BLaER1 treated with 17β-estradiol and CSF1 and Interleukin-3, amounts not matched to agents 10 nM and 100 nM (cell line): ENCODE results near the gene PAK2.

Experiments used
- H3K27ac ChIP-seq, 11 experiments: shearing (Covaris generic); formaldehyde crosslinking; 2 replicates each; pipeline ENCODE4 v1.8.1; 2022
- H3K27me3 ChIP-seq, 11 experiments: shearing (Covaris generic); formaldehyde crosslinking; 2 replicates each; pipeline ENCODE4 v1.8.1; 2022
- H3K36me3 ChIP-seq, 11 experiments: shearing (Covaris generic); formaldehyde crosslinking; 2 replicates each; pipeline ENCODE4 v1.8.1; 2022
- H3K4me1 ChIP-seq, 10 experiments: shearing (Covaris generic); formaldehyde crosslinking; 2 replicates each; pipeline ENCODE4 v1.8.1; 2022
- H3K4me2 ChIP-seq, 11 experiments: shearing (Covaris generic); formaldehyde crosslinking; 2 replicates each; pipeline ENCODE4 v1.8.1; 2022
- H3K4me3 ChIP-seq, 10 experiments: shearing (Covaris generic); formaldehyde crosslinking; 2 replicates each; pipeline ENCODE4 v1.8.1; 2022
- H3K9ac ChIP-seq, 11 experiments: shearing (Covaris generic); formaldehyde crosslinking; 2 replicates each; pipeline ENCODE4 v1.8.1; 2022
- H3K9me3 ChIP-seq, 11 experiments: shearing (Covaris generic); formaldehyde crosslinking; replicated peaks in 1 of 11; 2 replicates each; pipeline ENCODE4 v1.8.1; 2022
- H4K20me1 ChIP-seq, 11 experiments: shearing (Covaris generic); formaldehyde crosslinking; 2 replicates each; pipeline ENCODE4 v1.8.1; 2022
- Cebpa-rat ChIP-seq, 11 experiments: shearing (Covaris generic); IDR thresholded peaks; 2 replicates each; pipeline ENCODE4 v1.8.1; 2022

PAK2 gene

DNA sequence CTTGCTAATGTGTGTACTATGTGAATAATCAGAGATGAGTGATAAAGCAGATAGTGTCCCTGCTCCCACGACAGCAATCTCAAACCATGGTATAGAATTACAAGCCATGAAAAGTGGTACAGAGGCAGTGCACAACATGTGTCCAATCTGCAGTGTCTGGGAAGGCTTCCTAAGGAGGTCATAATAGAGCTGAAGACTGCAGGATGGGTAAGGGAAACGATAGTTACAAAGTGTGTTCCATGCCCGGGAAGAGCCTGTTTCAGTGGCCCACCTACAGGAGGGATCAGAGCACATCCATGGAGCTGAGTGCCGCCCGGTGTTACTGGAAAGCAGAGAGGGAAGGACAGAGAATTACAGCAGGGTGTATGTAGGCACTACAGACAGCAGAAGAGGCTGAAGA, 48.9 kb downstream of the PAK2 start:
- Histone ChIP-seq H4K20me1 (peaks cover 8 to 93% (median 44%) of the 10 kb centered on the region in 11 experiments; a peak in 17 of 22 replicates), H3K4me2 (no peak overlapping the region), H3K4me3 (no peak overlapping the region), H3K4me1 (peaks cover 0 to 39% (median 0%) of the 10 kb centered on the region in 10 experiments; a peak in 5 of 20 replicates), H3K36me3 (peaks cover 90 to 95% (median 94%) of the 10 kb centered on the region in 11 experiments), H3K27ac (no peak overlapping the region), H3K9me3 (peaks cover 0 to 94% (median 90%) of the 10 kb centered on the region in 11 experiments; a peak in 19 of 22 replicates), H3K27me3 (0 out of 22 replicates have a peak, but pooled peaks cover 0 to 3% (median 0%) of the 10 kb centered on the region in 11 experiments), H3K9ac (no peak overlapping the region)
- TF ChIP-seq Cebpa-rat (IDR thresholded peaks at IDR 0.05) = no peak

DNA sequence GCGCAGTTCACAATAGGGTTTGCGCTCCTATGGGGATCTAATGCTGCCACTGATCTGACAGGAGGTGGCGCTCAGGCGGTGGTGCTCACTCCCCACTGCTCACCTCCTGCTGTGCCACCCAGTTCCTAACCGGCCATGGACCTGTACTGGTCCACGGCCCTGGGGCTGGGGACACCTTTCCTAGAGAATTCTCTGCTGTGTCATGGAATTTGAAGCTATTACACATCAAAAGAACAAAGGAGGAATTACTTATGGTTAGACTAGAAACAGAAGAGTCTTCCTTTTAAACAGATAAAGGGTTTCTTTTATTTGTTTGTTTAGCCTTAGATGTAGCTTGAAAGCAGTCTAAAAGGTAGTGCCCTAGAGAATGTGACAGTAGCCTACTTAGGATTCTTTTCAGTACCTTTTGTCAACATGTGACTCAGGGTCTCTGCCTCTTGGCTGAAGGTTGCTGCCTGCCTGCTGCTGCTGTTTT, 50.3 kb downstream of the PAK2 start:
- H4K20me1 ChIP-seq = peaks cover 8 to 100% (median 49%) of the 10 kb centered on the region in 11 experiments; a peak in 17 of 22 replicates
- peaks cover 0 to 100% (median 97%) of the 10 kb centered on the region in 11 experiments; a peak in 19 of 22 replicates for H3K9me3 ChIP-seq
- no peak overlapping the region; a peak in 1 of 22 replicates for H3K27ac ChIP-seq
- no peak for TF ChIP-seq Cebpa-rat (IDR thresholded peaks at IDR 0.05)
- H3K4me3 ChIP-seq = peak overlapping the region in 6 of 10 experiments; percentile 13 to 40 (median 26); a peak in 6 of 20 replicates
- peaks cover 94 to 100% (median 100%) of the 10 kb centered on the region in 11 experiments for H3K36me3 ChIP-seq
- peaks cover 0 to 47% (median 0%) of the 10 kb centered on the region in 10 experiments; a peak in 5 of 20 replicates for H3K4me1 ChIP-seq
- H3K9ac ChIP-seq = no peak overlapping the region
- no peak overlapping the region; a peak in 1 of 22 replicates for H3K4me2 ChIP-seq
- H3K27me3 ChIP-seq = 0 out of 22 replicates have a peak, but pooled peaks cover 0 to 3% (median 0%) of the 10 kb centered on the region in 11 experiments

DNA sequence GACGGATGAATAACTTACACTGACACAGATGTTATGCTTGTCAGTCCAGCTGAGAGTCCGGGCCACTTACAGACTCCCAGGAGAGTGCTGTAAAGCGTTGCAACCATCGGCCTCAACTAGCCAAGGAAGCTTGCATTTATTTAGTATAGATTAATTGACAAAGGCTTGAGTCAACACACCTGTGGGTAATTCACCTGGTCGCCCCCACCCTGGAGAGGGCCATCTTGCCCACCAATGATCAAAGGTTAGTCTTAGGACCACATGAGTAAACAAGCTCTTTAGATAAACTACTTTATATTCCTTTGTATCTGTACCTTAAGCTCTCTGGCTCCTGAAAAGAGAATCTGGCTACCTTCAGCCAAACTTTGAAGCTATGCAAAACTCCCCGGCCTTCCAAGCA, 51.0 kb downstream of the PAK2 start:
- Histone ChIP-seq H3K27me3 (0 out of 22 replicates have a peak, but pooled peaks cover 0 to 3% (median 0%) of the 10 kb centered on the region in 11 experiments), H3K9me3 (peaks cover 0 to 100% (median 94%) of the 10 kb centered on the region in 11 experiments; a peak in 19 of 22 replicates), H3K36me3 (peaks cover 94 to 100% (median 100%) of the 10 kb centered on the region in 11 experiments), H3K9ac (no peak overlapping the region), H3K4me3 (peak overlapping the region in 1 of 10 experiments; percentile 13; a peak in 2 of 20 replicates), H3K27ac (no peak overlapping the region), H4K20me1 (peaks cover 8 to 100% (median 43%) of the 10 kb centered on the region in 11 experiments; a peak in 17 of 22 replicates), H3K4me2 (peak overlapping the region in 1 of 11 experiments; percentile 12; a peak in 1 of 22 replicates), H3K4me1 (peaks cover 0 to 47% (median 0%) of the 10 kb centered on the region in 10 experiments; a peak in 5 of 20 replicates)
- TF ChIP-seq Cebpa-rat (IDR thresholded peaks at IDR 0.05) = no peak

DNA sequence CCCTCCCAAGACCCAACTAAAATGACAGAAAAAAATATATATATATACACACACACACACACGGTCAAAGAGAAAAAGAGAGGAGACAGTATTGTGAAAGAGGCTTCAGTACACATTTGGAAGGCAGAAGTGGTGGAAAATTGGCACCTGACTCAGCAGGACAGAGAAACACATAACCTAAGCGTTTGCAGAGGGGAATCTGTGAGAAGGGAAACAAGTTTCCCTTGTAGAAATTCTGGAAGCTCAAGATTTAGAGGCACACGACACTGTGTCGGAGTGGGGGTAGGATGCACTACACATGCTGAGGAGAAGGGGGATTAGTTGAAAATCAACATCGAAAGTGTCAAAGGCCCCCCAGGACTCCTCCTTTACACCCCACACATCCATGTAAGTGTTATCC, 53.1 kb downstream of the PAK2 start:
- no peak for TF ChIP-seq Cebpa-rat (IDR thresholded peaks at IDR 0.05)
- H3K27ac ChIP-seq = 0 out of 22 replicates have a peak overlapping the region, but pooled peaks of 1 of the 11 experiments have one; percentile 7
- 0 out of 22 replicates have a peak, but pooled peaks cover 0 to 3% (median 0%) of the 10 kb centered on the region in 11 experiments for H3K27me3 ChIP-seq
- H3K9me3 ChIP-seq = peaks cover 0 to 87% (median 76%) of the 10 kb centered on the region in 11 experiments; a peak in 19 of 22 replicates
- H3K9ac ChIP-seq = peak overlapping the region in 2 of 11 experiments; percentile 39 to 57; a peak in 2 of 22 replicates
- H3K4me1 ChIP-seq = peaks cover 0 to 47% (median 0%) of the 10 kb centered on the region in 10 experiments; a peak in 5 of 20 replicates
- peaks cover 88 to 98% (median 96%) of the 10 kb centered on the region in 11 experiments for H3K36me3 ChIP-seq
- H3K4me3 ChIP-seq = no peak overlapping the region
- H4K20me1 ChIP-seq = peaks cover 8 to 100% (median 43%) of the 10 kb centered on the region in 11 experiments; a peak in 17 of 22 replicates
- peak overlapping the region in 2 of 11 experiments; percentile 71 to 83; a peak in 4 of 22 replicates for H3K4me2 ChIP-seq

DNA sequence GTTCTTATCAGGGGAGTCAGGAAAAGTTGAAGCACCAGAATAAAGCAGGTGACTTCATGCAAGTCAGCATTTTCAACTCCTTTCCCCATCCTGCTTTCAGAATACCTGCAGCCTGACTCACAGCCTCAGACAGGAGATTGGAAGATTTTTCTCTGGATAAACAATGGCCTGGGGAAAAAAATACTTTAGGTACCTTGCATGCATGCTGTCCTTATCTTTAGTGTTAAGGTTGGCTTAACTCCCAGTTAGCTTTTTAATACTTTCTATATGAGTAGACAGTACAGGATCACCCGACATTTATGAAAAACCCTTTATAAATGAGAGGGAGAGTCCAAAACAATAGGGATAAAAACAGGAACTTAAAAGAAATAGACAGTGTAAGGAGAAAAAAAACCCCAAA, 53.6 kb downstream of the PAK2 start:
- peak overlapping the region in 2 of 11 experiments; percentile 71 to 83; a peak in 4 of 22 replicates for H3K4me2 ChIP-seq
- 0 out of 22 replicates have a peak, but pooled peaks cover 0 to 3% (median 0%) of the 10 kb centered on the region in 11 experiments for H3K27me3 ChIP-seq
- TF ChIP-seq Cebpa-rat (IDR thresholded peaks at IDR 0.05) = no peak
- no peak overlapping the region for H3K4me3 ChIP-seq
- peaks cover 0 to 82% (median 71%) of the 10 kb centered on the region in 11 experiments; a peak in 19 of 22 replicates for H3K9me3 ChIP-seq
- H4K20me1 ChIP-seq = peaks cover 7 to 100% (median 45%) of the 10 kb centered on the region in 11 experiments; a peak in 18 of 22 replicates
- peak overlapping the region in 2 of 11 experiments; percentile 39 to 57; a peak in 1 of 22 replicates for H3K9ac ChIP-seq
- peaks cover 87 to 98% (median 96%) of the 10 kb centered on the region in 11 experiments for H3K36me3 ChIP-seq
- 0 out of 22 replicates have a peak overlapping the region, but pooled peaks of 1 of the 11 experiments have one; percentile 7 for H3K27ac ChIP-seq
- H3K4me1 ChIP-seq = peaks cover 0 to 47% (median 0%) of the 10 kb centered on the region in 10 experiments; a peak in 5 of 20 replicates

DNA sequence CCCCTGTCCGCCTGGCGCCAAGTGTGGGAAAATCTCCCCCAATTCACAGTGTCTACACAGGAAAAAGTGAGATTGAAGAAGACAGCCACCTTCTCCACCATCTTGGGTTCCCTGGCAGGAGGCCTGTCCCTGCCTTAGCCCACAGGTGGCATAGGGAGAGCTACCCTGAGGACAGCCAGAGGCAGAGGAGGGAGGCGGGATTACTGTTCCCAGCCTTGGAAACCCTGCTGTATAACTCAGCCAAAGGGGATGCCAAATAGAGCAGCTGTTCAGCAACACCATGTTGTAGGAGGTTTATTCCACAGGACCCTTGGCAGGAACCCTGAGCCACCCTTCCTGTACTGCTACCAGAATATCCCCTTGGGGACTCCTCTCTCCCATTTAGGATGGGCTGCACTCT, 54.8 kb downstream of the PAK2 start:
- Histone ChIP-seq H3K27ac (no peak overlapping the region), H3K4me1 (peaks cover 0 to 47% (median 0%) of the 10 kb centered on the region in 10 experiments; a peak in 5 of 20 replicates), H3K4me3 (peak overlapping the region in 1 of 10 experiments; percentile 31; a peak in 1 of 20 replicates), H3K9ac (no peak overlapping the region), H4K20me1 (peaks cover 14 to 99% (median 55%) of the 10 kb centered on the region in 11 experiments; a peak in 19 of 22 replicates), H3K9me3 (peaks cover 0 to 70% (median 59%) of the 10 kb centered on the region in 11 experiments; a peak in 19 of 22 replicates), H3K27me3 (0 out of 22 replicates have a peak, but pooled peaks cover 0 to 3% (median 0%) of the 10 kb centered on the region in 11 experiments), H3K36me3 (peaks cover 85 to 98% (median 96%) of the 10 kb centered on the region in 11 experiments), H3K4me2 (no peak overlapping the region)
- no peak for TF ChIP-seq Cebpa-rat (IDR thresholded peaks at IDR 0.05)

DNA sequence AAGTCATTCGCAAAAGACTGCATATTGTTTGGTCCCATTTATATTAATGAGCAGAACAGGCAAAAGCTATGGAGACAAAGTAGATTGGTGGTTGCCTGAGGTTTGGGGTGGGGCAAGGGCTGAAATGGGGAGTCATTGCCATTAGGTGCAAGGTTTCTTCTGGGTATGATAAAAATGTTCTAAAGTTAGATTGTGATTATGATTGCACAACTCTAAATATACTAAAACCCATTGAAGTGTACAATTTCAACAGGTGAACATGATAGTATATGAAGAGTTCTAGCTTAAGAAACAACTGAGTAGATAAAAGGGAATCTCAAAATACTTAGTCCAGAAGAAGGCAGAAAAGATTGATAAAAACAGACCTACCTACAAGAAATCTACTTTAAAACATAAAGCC, 56.7 kb downstream of the PAK2 start:
- Histone ChIP-seq H3K27ac (no peak overlapping the region), H3K4me2 (no peak overlapping the region), H3K9ac (no peak overlapping the region), H3K4me3 (no peak overlapping the region), H3K4me1 (peaks cover 0 to 30% (median 0%) of the 10 kb centered on the region in 10 experiments; a peak in 5 of 20 replicates), H4K20me1 (peaks cover 27 to 99% (median 59%) of the 10 kb centered on the region in 11 experiments; a peak in 20 of 22 replicates), H3K9me3 (peaks cover 0 to 51% (median 40%) of the 10 kb centered on the region in 11 experiments; a peak in 19 of 22 replicates), H3K36me3 (peaks cover 82 to 98% (median 95%) of the 10 kb centered on the region in 11 experiments), H3K27me3 (no peaks in the 10 kb centered on the region)
- 0 out of 22 replicates have a peak, but pooled peaks of 1 of the 11 experiments have one; percentile 30 for TF ChIP-seq Cebpa-rat (IDR thresholded peaks at IDR 0.05)

DNA sequence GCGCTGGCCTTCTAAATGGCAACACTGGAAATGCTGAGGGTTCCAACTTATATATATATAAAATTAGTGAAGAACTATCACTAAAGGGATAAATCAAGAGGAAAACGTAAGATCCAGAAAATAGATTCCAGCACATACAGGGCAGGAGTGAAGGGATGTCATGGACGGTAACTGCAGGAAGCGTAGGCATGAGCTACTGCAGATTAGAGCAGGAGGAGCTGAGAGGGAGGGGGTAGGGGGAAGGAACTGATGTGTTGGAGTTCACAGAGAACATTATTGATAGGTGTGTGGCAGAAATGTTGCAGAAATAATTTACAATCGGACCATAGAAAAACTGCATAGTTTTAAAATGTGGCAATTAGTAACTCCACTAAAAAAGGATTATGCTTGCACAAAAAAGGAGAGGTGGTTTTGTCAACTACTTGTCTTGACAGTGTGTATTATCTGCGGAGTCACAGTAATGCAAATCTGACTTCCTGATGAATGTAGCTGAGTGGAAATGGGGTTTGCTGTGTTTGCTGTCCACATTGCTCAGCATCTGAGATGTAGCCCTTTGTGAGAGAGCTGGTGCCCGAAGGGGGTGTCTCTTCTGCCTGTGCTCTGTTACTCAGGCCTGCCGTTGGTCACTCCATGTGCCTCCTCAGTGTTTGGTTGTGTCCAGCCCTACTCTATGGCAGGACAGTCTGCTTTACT, 61.2 kb downstream of the PAK2 start:
- Histone ChIP-seq H3K9ac (no peak overlapping the region), H3K27ac (no peak overlapping the region), H3K4me2 (no peak overlapping the region), H3K27me3 (no peaks in the 10 kb centered on the region), H3K4me1 (no peaks in the 10 kb centered on the region), H4K20me1 (peaks cover 33 to 96% (median 63%) of the 10 kb centered on the region in 11 experiments; a peak in 21 of 22 replicates), H3K9me3 (peaks cover 0 to 7% (median 0%) of the 10 kb centered on the region in 11 experiments; a peak in 8 of 22 replicates), H3K4me3 (no peak overlapping the region), H3K36me3 (peaks cover 87 to 98% (median 93%) of the 10 kb centered on the region in 11 experiments)
- no peak for TF ChIP-seq Cebpa-rat (IDR thresholded peaks at IDR 0.05)
